ENCODE data around the gene PREX1. TPM values are rescaled to one million over a fixed set of nuclear protein-coding genes. Genes with fewer than 3 reads are reported as not detected.
"Not testable (repeated sequence)": the region's sequence is repeated elsewhere in the genome, so short reads cannot be mapped to it uniquely, and the experiment has no call there.

Gene PREX1
- total and polyA plus RNA-seq, 12 donors: 10.1 to 85.1 (median 42.9) TPM

DNA sequence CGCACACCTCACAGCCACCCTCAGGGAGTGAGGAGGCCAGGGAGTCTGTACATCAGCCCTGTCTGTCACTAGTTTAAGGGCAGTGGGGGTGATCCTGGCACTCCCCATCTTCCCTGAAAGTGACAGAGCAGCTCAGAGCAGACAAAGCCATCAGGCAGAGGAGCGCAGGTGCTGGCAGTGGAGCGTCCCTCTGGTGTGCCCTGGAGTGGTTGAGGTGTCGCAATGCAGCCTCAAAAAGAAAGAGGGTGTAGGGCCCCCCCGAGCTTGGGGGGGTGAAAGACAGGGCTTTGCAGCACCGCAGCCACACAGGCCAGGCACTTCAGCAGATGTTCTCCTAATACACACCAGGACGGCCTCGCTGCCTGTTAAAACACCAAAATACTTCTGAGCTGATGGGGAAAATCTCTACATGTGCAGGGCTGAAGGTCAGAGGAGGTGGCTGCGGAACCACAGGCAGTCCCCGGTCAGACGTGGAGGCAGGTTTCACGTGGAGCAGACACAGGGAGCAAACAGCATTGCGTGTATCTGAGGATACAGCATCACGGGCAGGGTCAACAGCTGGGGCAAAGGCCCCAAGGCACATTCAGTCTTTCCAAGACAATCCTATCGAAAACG lies 69.5 kb downstream of the PREX1 start:
- DNase-seq: no peak
- H3K27ac ChIP-seq: no peak overlapping the region
- intact Hi-C loops (cut with DNase I): no loop called here
- H3K4me1 ChIP-seq (replicated peaks in 1 of 2): peaks cover 0 to 10% of the 10 kb centered on the region in 2 donors
- H3K9me3 ChIP-seq (replicated peaks in 1 of 3): no peaks in the 10 kb centered on the region
- TF ChIP-seq, protein P1, sequence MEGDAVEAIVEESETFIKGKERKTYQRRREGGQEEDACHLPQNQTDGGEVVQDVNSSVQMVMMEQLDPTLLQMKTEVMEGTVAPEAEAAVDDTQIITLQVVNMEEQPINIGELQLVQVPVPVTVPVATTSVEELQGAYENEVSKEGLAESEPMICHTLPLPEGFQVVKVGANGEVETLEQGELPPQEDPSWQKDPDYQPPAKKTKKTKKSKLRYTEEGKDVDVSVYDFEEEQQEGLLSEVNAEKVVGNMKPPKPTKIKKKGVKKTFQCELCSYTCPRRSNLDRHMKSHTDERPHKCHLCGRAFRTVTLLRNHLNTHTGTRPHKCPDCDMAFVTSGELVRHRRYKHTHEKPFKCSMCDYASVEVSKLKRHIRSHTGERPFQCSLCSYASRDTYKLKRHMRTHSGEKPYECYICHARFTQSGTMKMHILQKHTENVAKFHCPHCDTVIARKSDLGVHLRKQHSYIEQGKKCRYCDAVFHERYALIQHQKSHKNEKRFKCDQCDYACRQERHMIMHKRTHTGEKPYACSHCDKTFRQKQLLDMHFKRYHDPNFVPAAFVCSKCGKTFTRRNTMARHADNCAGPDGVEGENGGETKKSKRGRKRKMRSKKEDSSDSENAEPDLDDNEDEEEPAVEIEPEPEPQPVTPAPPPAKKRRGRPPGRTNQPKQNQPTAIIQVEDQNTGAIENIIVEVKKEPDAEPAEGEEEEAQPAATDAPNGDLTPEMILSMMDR (IDR thresholded peaks at IDR 0.05): no peak
- no peak for TF ChIP-seq POLR2A (IDR thresholded peaks at IDR 0.05)
- 78 to 91% (median 80%) methylated on average over 13 to 16 of the region's 16 CpGs for WGBS, 4 donors
- H3K4me3 ChIP-seq: no peak overlapping the region
- no peaks in the 10 kb centered on the region for H3K36me3 ChIP-seq (replicated peaks in 1 of 2)
- H3K27me3 ChIP-seq: no peaks in the 10 kb centered on the region

DNA sequence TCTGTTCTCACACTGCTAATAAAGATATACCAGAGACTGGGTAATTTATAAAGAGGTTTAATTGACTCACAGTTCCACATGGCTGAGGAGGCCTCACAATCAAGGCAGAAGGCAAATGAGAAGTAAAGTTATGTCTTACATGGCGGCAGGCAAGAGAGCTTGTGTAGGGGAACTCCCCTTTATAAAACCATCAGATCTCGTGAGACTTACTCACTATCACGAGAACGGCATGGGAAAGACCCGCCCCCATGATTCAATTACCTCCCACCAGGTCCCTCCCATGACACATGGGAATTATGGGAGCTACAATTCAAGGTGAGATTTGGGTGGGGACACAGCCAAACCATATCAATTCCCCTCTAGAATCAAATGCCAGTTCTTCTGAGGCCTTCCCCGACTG lies 71.0 kb downstream of the PREX1 start:
- intact Hi-C loops (cut with DNase I); H3K27ac ChIP-seq; H3K36me3 ChIP-seq (replicated peaks in 1 of 2); H3K27me3 ChIP-seq; H3K9me3 ChIP-seq (replicated peaks in 1 of 3); H3K4me3 ChIP-seq; DNase-seq: not testable (repeated sequence)
- H3K4me1 ChIP-seq (replicated peaks in 1 of 2): peaks cover 0 to 18% of the 10 kb centered on the region in 2 donors
- WGBS, 4 donors: 78 to 94% (median 90%) methylated on average over 6 of the region's 6 CpGs

DNA sequence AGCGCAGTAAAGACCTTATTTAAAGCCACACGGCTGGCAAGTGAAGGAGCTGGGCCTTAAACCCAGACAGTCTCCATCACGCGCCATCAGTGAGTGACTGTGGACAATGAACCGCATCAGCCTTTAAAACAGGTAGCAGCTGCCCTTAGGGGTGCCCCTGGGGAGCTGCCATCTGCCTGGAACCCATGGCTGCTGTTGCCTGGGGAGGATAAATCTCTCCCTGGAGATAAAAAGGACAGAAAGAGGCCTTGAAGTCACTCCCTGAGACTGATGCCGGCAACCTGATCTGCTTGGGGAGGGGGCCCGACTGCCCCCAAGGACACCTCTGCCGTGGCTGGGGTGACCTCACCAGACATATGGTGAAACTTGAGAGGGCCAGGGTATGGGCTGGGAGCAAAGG lies 73.5 kb downstream of the PREX1 start:
- intact Hi-C loops (cut with DNase I): no loop called here
- Histone ChIP-seq H3K27me3 (no peaks in the 10 kb centered on the region), H3K27ac (no peak overlapping the region), H3K4me3 (no peak overlapping the region), H3K4me1 (replicated peaks in 1 of 2) (peaks cover 0 to 12% of the 10 kb centered on the region in 2 donors), H3K36me3 (replicated peaks in 1 of 2) (no peaks in the 10 kb centered on the region), H3K9me3 (replicated peaks in 1 of 3) (no peaks in the 10 kb centered on the region)
- 61 to 88% (median 67%) methylated on average over 5 to 8 of the region's 8 CpGs for WGBS, 4 donors
- no peak for DNase-seq
- TF ChIP-seq POLR2A (IDR thresholded peaks at IDR 0.05): no peak
- TF ChIP-seq, protein P1 (IDR thresholded peaks at IDR 0.05): no peak

DNA sequence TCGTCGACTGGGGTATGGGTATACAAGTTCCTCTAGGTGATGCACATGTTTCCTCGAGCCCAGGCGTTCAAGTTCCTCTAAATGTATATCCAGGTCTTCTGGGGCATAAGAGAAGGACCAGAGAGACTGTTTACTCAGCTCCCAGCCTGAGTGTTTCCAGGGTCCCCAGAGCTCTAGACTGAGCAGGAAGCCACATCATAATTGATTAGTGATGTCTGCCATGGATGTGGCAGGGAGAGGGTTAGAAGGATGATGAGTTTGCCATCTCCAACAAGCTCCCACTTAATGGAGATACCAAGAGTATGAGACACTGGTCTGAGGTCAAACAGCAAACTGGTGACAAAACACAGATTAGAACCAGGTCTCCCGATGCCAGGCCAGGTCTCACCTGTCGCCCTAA lies 74.8 kb downstream of the PREX1 start:
- DNase-seq: no peak
- 86 to 92% (median 91%) methylated on average over 6 of the region's 6 CpGs for WGBS, 4 donors
- intact Hi-C loops (cut with DNase I): no loop called here
- no peaks in the 10 kb centered on the region for H3K27me3 ChIP-seq
- TF ChIP-seq POLR2A (IDR thresholded peaks at IDR 0.05): no peak
- no peaks in the 10 kb centered on the region for H3K36me3 ChIP-seq (replicated peaks in 1 of 2)
- H3K4me1 ChIP-seq (replicated peaks in 1 of 2): peaks cover 0 to 14% of the 10 kb centered on the region in 2 donors
- no peaks in the 10 kb centered on the region for H3K9me3 ChIP-seq (replicated peaks in 1 of 3)
- H3K27ac ChIP-seq: no peak overlapping the region
- H3K4me3 ChIP-seq: no peak overlapping the region

DNA sequence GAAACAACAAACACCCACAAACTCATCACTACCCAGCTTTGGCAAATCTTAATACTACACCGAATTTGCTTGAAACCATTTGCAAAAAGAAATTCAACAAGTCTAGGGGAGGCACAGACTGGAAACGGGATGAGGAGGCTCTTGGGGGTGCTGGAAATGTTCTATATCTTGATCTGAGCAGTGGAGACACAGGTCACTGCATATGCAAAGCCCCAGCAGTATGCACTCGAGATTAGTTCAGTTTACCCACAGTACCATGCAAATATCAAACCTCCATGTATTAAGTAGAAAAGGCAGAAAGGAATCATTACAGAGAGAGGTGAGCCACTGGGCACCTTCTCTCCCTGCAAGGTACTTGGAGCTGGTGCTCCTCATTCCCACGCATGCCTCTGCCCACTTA lies 75.9 kb downstream of the PREX1 start:
- WGBS, 4 donors: 73 to 91% (median 76%) methylated on average over 4 of the region's 4 CpGs
- TF ChIP-seq, protein P1 (IDR thresholded peaks at IDR 0.05): no peak
- no peak for TF ChIP-seq POLR2A (IDR thresholded peaks at IDR 0.05)
- Histone ChIP-seq H3K4me1 (replicated peaks in 1 of 2) (peaks cover 10 to 25% of the 10 kb centered on the region in 2 donors), H3K36me3 (replicated peaks in 1 of 2) (peaks cover 0 to 5% of the 10 kb centered on the region in 2 donors), H3K27ac (peak overlapping the region in 1 of 5 donors; percentile 60), H3K4me3 (no peak overlapping the region), H3K9me3 (replicated peaks in 1 of 3) (no peaks in the 10 kb centered on the region), H3K27me3 (no peaks in the 10 kb centered on the region)
- intact Hi-C loops (cut with DNase I): no loop called here
- no peak for DNase-seq

Measured in adrenal gland (tissue), 12 donors.